Activated CD4-positive, alpha-beta T cell treated with anti-CD3 and anti-CD28 coated beads, Interleukin-2, amount 10 ng/mL, durations not matched to agents 7 days and 5 days (primary cell): ENCODE data around the gene TCF4. TPM values are rescaled to one million over a fixed set of nuclear protein-coding genes. Genes with fewer than 3 reads are reported as not detected.

Experiments
- CTCF ChIA-PET: fragments of 350-600 bp; sonication (Branson Sonifier 250); formaldehyde crosslinking; loops from one replicate; lab custom pipeline; 2021; ENCODE audit warnings: antibody characterized with exemption; lab: Charles Lee
- POLR2A ChIA-PET: fragments of 350-600 bp; sonication (Branson Sonifier 250); formaldehyde crosslinking; loops from one replicate; lab custom pipeline; 2021; ENCODE audit warnings: antibody characterized with exemption; lab: Charles Lee
- DNase-seq: peaks from one replicate; pipeline ENCODE4 v3.0.0-alpha.2; 2020
- H3K27ac Mint-ChIP-seq: one replicate; pipeline ENCODE4 v1.8.0; 2021; ENCODE audit warnings: mild to moderate bottlenecking, moderate library complexity, mixed read lengths
- H3K27me3 Mint-ChIP-seq: one replicate; pipeline ENCODE4 v1.8.0; 2021; ENCODE audit warnings: mixed read lengths
- H3K36me3 Mint-ChIP-seq: one replicate; pipeline ENCODE4 v1.8.0; 2021; ENCODE audit warnings: low read depth, mixed read lengths
- H3K4me1 Mint-ChIP-seq: one replicate; pipeline ENCODE4 v1.8.0; 2021; ENCODE audit warnings: mixed read lengths
- H3K4me3 Mint-ChIP-seq: one replicate; pipeline ENCODE4 v1.8.0; 2021; ENCODE audit warnings: mild to moderate bottlenecking, moderate library complexity, mixed read lengths
- H3K9me3 Mint-ChIP-seq: one replicate; pipeline ENCODE4 v1.8.0; 2021; ENCODE audit warnings: mixed read lengths
- total RNA-seq, 2 experiments: library from RNA; stranded (reverse); gene quantifications; one replicate each; pipeline ENCODE4 v1.2.3, GENCODE V29; 2021

Gene TCF4
- total RNA-seq, 2 experiments from 2014 or later = 1.7 to 2.4 TPM

GRCh38 chr18:55396267-55396905 is 191.6 kb downstream of the TCF4 start:
- Mint-ChIP-seq H3K27me3 (no peaks in the 10 kb centered on the region), H3K9me3 (no peaks in the 10 kb centered on the region), H3K4me1 (no peaks in the 10 kb centered on the region), H3K4me3 (no peak overlapping the region), H3K36me3 (no peaks in the 10 kb centered on the region), H3K27ac (no peak overlapping the region)
- POLR2A ChIA-PET = no interaction called here
- no peak for DNase-seq
- CTCF ChIA-PET = no interaction called here

- Mint-ChIP-seq H3K27ac (no peak overlapping the region), H3K4me1 (no peaks in the 10 kb centered on the region), H3K36me3 (no peaks in the 10 kb centered on the region), H3K9me3 (no peaks in the 10 kb centered on the region), H3K4me3 (no peak overlapping the region), H3K27me3 (no peaks in the 10 kb centered on the region)
- ChIA-PET POLR2A (no interaction called here), CTCF (no interaction called here)
- DNase-seq = no peak
Measured at GRCh38 chr18:55395799-55396198, 192.2 kb downstream of the TCF4 start.

- no peaks in the 10 kb centered on the region for H3K9me3 Mint-ChIP-seq
- H3K27me3 Mint-ChIP-seq = no peaks in the 10 kb centered on the region
- no peak overlapping the region for H3K4me3 Mint-ChIP-seq
- ChIA-PET POLR2A (no interaction called here), CTCF (no interaction called here)
- no peak for DNase-seq
- no peaks in the 10 kb centered on the region for H3K4me1 Mint-ChIP-seq
- no peak overlapping the region for H3K27ac Mint-ChIP-seq
- no peaks in the 10 kb centered on the region for H3K36me3 Mint-ChIP-seq
Measured at GRCh38 chr18:55390898-55391297, 197.1 kb downstream of the TCF4 start.

- H3K9me3 Mint-ChIP-seq = peaks cover 6% of the 10 kb centered on the region
- CTCF ChIA-PET = interaction anchor here (0.6 kb wide), 1 partner anchor 253 kb away, joined by 3 read pairs; no protein-coding TSS in a partner anchor
- POLR2A ChIA-PET = no interaction called here
Measured at GRCh38 chr18:55387139-55387984, 200.6 kb downstream of the TCF4 start.

GRCh38 chr18:55386545-55386944 is 201.4 kb downstream of the TCF4 start:
- Mint-ChIP-seq H3K36me3 (no peaks in the 10 kb centered on the region), H3K9me3 (peaks cover 6% of the 10 kb centered on the region), H3K4me3 (no peak overlapping the region), H3K4me1 (no peaks in the 10 kb centered on the region), H3K27ac (no peak overlapping the region), H3K27me3 (no peaks in the 10 kb centered on the region)
- DNase-seq = no peak
- CTCF ChIA-PET = interaction anchor here (0.6 kb wide), 1 partner anchor 12 kb away, joined by 3 read pairs; no protein-coding TSS in a partner anchor
- POLR2A ChIA-PET = no interaction called here

More at GRCh38 chr18:55387139-55387984, 200.6 kb downstream of the TCF4 start:
- no peaks in the 10 kb centered on the region for H3K36me3 Mint-ChIP-seq
- no peak for DNase-seq
- H3K4me1 Mint-ChIP-seq = no peaks in the 10 kb centered on the region
- no peak overlapping the region for H3K27ac Mint-ChIP-seq
- H3K4me3 Mint-ChIP-seq = no peak overlapping the region
- no peaks in the 10 kb centered on the region for H3K27me3 Mint-ChIP-seq

GRCh38 chr18:55385770-55386169 is 202.2 kb downstream of the TCF4 start:
- no peaks in the 10 kb centered on the region for H3K36me3 Mint-ChIP-seq
- H3K27ac Mint-ChIP-seq = no peak overlapping the region
- no peaks in the 10 kb centered on the region for H3K4me1 Mint-ChIP-seq
- ChIA-PET POLR2A (no interaction called here), CTCF (no interaction called here)
- no peaks in the 10 kb centered on the region for H3K27me3 Mint-ChIP-seq
- no peak overlapping the region for H3K4me3 Mint-ChIP-seq
- H3K9me3 Mint-ChIP-seq = peaks cover 6% of the 10 kb centered on the region
- no peak for DNase-seq

- Mint-ChIP-seq H3K9me3 (peaks cover 6% of the 10 kb centered on the region), H3K27me3 (no peaks in the 10 kb centered on the region), H3K27ac (no peak overlapping the region), H3K4me3 (no peak overlapping the region), H3K4me1 (no peaks in the 10 kb centered on the region), H3K36me3 (no peaks in the 10 kb centered on the region)
- ChIA-PET CTCF (interaction anchor here (1.4 kb wide), 1 partner anchor 9 kb away, joined by 4 read pairs; no protein-coding TSS in a partner anchor), POLR2A (no interaction called here)
- DNase-seq = no peak
Measured at GRCh38 chr18:55384551-55385275, 203.3 kb downstream of the TCF4 start.

- DNase-seq = no peak
- no peaks in the 10 kb centered on the region for H3K27me3 Mint-ChIP-seq
- no peak overlapping the region for H3K27ac Mint-ChIP-seq
- no peaks in the 10 kb centered on the region for H3K36me3 Mint-ChIP-seq
- H3K9me3 Mint-ChIP-seq = peaks cover 6% of the 10 kb centered on the region
- no peak overlapping the region for H3K4me3 Mint-ChIP-seq
- ChIA-PET POLR2A (no interaction called here), CTCF (interaction anchor here (1.4 kb wide), 1 partner anchor 10 kb away, joined by 4 read pairs; no protein-coding TSS in a partner anchor)
- no peaks in the 10 kb centered on the region for H3K4me1 Mint-ChIP-seq
Measured at GRCh38 chr18:55384115-55384514, 203.9 kb downstream of the TCF4 start.

GRCh38 chr18:55382277-55382805 is 205.7 kb downstream of the TCF4 start:
- Mint-ChIP-seq H3K27me3 (no peaks in the 10 kb centered on the region), H3K4me3 (no peak overlapping the region), H3K9me3 (peaks cover 6% of the 10 kb centered on the region), H3K36me3 (no peaks in the 10 kb centered on the region), H3K4me1 (no peaks in the 10 kb centered on the region), H3K27ac (no peak overlapping the region)
- POLR2A ChIA-PET = interaction anchor here (0.6 kb wide), 1 partner anchor 1587 kb away, joined by 4 read pairs; no protein-coding TSS in a partner anchor
- CTCF ChIA-PET = interaction anchor here (1.5 kb wide), 1 partner anchor 13 kb away, joined by 4 read pairs; no protein-coding TSS in a partner anchor
- DNase-seq = no peak

GRCh38 chr18:55381277-55381676 is 206.7 kb downstream of the TCF4 start:
- ChIA-PET POLR2A (no interaction called here), CTCF (interaction anchor here (1.5 kb wide), 1 partner anchor 12 kb away, joined by 4 read pairs; no protein-coding TSS in a partner anchor)
- H3K4me3 Mint-ChIP-seq = no peak overlapping the region

GRCh38 chr18:55380589-55380988 is 207.4 kb downstream of the TCF4 start:
- ChIA-PET CTCF (no interaction called here), POLR2A (no interaction called here)
- H3K4me3 Mint-ChIP-seq = no peak overlapping the region
- no peaks in the 10 kb centered on the region for H3K36me3 Mint-ChIP-seq
- H3K27ac Mint-ChIP-seq = no peak overlapping the region
- no peaks in the 10 kb centered on the region for H3K4me1 Mint-ChIP-seq
- DNase-seq = no peak
- H3K9me3 Mint-ChIP-seq = peaks cover 6% of the 10 kb centered on the region
- no peaks in the 10 kb centered on the region for H3K27me3 Mint-ChIP-seq

More at GRCh38 chr18:55381277-55381676, 206.7 kb downstream of the TCF4 start:
- H3K36me3 Mint-ChIP-seq = no peaks in the 10 kb centered on the region
- no peak overlapping the region for H3K27ac Mint-ChIP-seq
- H3K4me1 Mint-ChIP-seq = no peaks in the 10 kb centered on the region
- peaks cover 6% of the 10 kb centered on the region for H3K9me3 Mint-ChIP-seq
- no peaks in the 10 kb centered on the region for H3K27me3 Mint-ChIP-seq
- no peak for DNase-seq

- CTCF ChIA-PET = no interaction called here
- H3K4me1 Mint-ChIP-seq = no peaks in the 10 kb centered on the region
Measured at GRCh38 chr18:55376387-55376786, 211.6 kb downstream of the TCF4 start.

More at GRCh38 chr18:55376387-55376786, 211.6 kb downstream of the TCF4 start:
- H3K27me3 Mint-ChIP-seq = no peaks in the 10 kb centered on the region
- H3K4me3 Mint-ChIP-seq = no peak overlapping the region
- H3K36me3 Mint-ChIP-seq = no peaks in the 10 kb centered on the region
- DNase-seq = no peak
- H3K27ac Mint-ChIP-seq = no peak overlapping the region
- POLR2A ChIA-PET = no interaction called here
- H3K9me3 Mint-ChIP-seq = no peaks in the 10 kb centered on the region
